ENCODE data around the gene TOR1AIP2. TPM values are rescaled to one million over a fixed set of nuclear protein-coding genes. Genes with fewer than 3 reads are reported as not detected.

TOR1AIP2 gene
- total and polyA plus RNA-seq, 2 of the 13 experiments (the other 11 are each of a cell fraction or from before 2014, with no cell fraction given), result 35.2 to 65.8 TPM

DNA sequence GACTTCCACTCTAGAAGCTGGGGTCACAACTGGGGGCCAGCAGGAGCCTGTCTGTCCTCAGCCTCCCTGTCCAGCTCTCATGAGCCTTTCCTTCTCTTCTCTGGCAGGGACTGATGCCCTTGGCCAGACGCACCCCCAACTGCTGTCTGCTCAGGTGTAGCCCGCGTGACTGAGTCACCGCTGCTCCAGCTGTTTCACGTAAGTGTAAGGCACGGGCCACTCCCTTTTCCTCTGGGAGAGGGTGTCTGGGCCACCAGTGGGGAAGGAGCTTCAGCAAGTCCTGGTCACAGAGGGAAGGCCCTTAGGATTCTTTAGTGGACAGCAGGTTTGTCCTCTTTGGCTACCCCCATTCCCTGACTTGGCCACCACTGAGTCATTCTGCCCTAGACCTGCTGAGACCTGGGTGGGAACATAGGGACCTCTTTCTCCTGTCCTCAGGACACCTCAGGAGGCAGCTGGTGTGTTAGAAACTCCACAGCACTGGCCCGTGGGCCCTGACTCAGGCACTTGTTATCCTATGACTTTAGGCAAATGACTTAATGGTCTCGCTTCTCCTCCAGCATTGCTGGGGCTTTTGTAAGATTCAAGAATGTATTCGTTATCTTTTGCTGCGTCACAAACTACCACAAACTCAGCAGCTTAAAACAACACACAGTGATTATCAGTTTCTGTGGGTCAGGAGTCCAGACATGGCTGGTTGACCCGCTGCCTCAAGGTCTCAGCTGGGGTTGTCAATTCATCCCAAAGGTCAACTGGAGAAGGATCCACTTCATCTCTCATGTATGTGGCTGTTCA lies 69.7 kb downstream of the TOR1AIP2 start (continued):
- TF ChIP-seq, protein P1, sequence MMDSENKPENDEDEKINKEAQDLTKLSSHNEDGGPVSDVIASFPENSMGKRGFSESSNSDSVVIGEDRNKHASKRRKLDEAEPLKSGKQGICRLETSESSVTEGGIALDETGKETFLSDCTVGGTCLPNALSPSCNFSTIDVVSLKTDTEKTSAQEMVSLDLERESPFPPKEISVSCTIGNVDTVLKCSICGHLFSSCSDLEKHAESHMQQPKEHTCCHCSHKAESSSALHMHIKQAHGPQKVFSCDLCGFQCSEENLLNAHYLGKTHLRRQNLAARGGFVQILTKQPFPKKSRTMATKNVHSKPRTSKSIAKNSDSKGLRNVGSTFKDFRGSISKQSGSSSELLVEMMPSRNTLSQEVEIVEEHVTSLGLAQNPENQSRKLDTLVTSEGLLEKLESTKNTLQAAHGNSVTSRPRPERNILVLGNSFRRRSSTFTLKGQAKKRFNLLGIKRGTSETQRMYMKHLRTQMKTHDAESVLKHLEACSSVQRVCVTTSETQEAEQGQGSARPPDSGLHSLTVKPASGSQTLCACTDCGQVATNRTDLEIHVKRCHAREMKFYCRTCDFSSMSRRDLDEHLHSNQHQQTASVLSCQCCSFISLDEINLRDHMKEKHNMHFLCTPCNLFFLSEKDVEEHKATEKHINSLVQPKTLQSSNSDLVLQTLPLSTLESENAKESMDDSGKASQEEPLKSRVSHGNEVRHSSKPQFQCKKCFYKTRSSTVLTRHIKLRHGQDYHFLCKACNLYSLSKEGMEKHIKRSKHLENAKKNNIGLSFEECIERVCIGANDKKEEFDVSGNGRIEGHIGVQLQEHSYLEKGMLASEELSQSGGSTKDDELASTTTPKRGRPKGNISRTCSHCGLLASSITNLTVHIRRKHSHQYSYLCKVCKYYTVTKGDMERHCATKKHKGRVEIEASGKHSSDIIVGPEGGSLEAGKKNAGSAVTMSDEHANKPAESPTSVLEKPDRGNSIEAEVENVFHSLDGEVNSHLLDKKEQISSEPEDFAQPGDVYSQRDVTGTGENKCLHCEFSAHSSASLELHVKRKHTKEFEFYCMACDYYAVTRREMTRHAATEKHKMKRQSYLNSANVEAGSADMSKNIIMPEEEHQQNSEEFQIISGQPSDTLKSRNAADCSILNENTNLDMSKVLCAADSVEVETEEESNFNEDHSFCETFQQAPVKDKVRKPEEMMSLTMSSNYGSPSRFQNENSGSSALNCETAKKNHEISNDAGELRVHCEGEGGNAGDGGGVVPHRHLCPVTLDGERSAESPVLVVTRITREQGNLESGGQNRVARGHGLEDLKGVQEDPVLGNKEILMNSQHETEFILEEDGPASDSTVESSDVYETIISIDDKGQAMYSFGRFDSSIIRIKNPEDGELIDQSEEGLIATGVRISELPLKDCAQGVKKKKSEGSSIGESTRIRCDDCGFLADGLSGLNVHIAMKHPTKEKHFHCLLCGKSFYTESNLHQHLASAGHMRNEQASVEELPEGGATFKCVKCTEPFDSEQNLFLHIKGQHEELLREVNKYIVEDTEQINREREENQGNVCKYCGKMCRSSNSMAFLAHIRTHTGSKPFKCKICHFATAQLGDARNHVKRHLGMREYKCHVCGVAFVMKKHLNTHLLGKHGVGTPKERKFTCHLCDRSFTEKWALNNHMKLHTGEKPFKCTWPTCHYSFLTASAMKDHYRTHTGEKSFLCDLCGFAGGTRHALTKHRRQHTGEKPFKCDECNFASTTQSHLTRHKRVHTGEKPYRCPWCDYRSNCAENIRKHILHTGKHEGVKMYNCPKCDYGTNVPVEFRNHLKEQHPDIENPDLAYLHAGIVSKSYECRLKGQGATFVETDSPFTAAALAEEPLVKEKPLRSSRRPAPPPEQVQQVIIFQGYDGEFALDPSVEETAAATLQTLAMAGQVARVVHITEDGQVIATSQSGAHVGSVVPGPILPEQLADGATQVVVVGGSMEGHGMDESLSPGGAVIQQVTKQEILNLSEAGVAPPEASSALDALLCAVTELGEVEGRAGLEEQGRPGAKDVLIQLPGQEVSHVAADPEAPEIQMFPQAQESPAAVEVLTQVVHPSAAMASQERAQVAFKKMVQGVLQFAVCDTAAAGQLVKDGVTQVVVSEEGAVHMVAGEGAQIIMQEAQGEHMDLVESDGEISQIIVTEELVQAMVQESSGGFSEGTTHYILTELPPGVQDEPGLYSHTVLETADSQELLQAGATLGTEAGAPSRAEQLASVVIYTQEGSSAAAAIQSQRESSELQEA (CRISPR knock-in tag; IDR thresholded peaks at IDR 0.05; ENCODE audit: not compliant biosample characterization), result no peak
- TF ChIP-seq, protein P2, sequence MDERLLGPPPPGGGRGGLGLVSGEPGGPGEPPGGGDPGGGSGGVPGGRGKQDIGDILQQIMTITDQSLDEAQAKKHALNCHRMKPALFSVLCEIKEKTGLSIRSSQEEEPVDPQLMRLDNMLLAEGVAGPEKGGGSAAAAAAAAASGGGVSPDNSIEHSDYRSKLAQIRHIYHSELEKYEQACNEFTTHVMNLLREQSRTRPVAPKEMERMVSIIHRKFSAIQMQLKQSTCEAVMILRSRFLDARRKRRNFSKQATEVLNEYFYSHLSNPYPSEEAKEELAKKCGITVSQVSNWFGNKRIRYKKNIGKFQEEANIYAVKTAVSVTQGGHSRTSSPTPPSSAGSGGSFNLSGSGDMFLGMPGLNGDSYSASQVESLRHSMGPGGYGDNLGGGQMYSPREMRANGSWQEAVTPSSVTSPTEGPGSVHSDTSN (CRISPR knock-in tag; IDR thresholded peaks at IDR 0.05), result no peak
- TF ChIP-seq NR2F6 (IDR thresholded peaks at IDR 0.05), result 0 out of 2 replicates have a peak, but pooled peaks have one; percentile 29
- no peak for TF ChIP-seq NR2F6 (CRISPR knock-in tag; IDR thresholded peaks at IDR 0.05)
- TF ChIP-seq ZMYM3 (CRISPR knock-in tag; IDR thresholded peaks at IDR 0.05), result no peak
- TF ChIP-seq NFRKB (IDR thresholded peaks at IDR 0.05), result no peak
- no peak for TF ChIP-seq HDAC6 (IDR thresholded peaks at IDR 0.05; ENCODE audit: low read depth, low read length)
- no peak for TF ChIP-seq ZNF605 (CRISPR knock-in tag; IDR thresholded peaks at IDR 0.05)
- TF ChIP-seq ZEB1 (IDR thresholded peaks at IDR 0.05; ENCODE audit: insufficient replicate concordance, low read depth), result no peak
- no peak for TF ChIP-seq HES4 (CRISPR knock-in tag; IDR thresholded peaks at IDR 0.05; ENCODE audit: borderline replicate concordance)
- TF ChIP-seq ZNF510 (CRISPR knock-in tag; IDR thresholded peaks at IDR 0.05; ENCODE audit: low read depth), result no peak
- peak; percentile 42 for TF ChIP-seq HNF4A (CRISPR knock-in tag; IDR thresholded peaks at IDR 0.05)
- TF ChIP-seq WIZ (CRISPR knock-in tag; IDR thresholded peaks at IDR 0.05), result no peak
- TF ChIP-seq ZNF367 (CRISPR knock-in tag; IDR thresholded peaks at IDR 0.05; ENCODE audit: borderline replicate concordance), result no peak
- TF ChIP-seq AKAP8 (CRISPR knock-in tag; IDR thresholded peaks at IDR 0.05), result no peak
- TF ChIP-seq ZNF468 (CRISPR knock-in tag; IDR thresholded peaks at IDR 0.05), result no peak
- TF ChIP-seq HOMEZ (CRISPR knock-in tag; IDR thresholded peaks at IDR 0.05; ENCODE audit: low read depth), result no peak
- TF ChIP-seq ZNF451 (CRISPR knock-in tag; IDR thresholded peaks at IDR 0.05), result no peak
- TF ChIP-seq, protein P3, sequence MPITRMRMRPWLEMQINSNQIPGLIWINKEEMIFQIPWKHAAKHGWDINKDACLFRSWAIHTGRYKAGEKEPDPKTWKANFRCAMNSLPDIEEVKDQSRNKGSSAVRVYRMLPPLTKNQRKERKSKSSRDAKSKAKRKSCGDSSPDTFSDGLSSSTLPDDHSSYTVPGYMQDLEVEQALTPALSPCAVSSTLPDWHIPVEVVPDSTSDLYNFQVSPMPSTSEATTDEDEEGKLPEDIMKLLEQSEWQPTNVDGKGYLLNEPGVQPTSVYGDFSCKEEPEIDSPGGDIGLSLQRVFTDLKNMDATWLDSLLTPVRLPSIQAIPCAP (CRISPR knock-in tag; IDR thresholded peaks at IDR 0.05; ENCODE audit: low read depth), result no peak

All from HepG2 (cell line).